NT2/D1 (cell line): ENCODE measurements around the gene MAT1A.

ENCODE experiments used
- SUZ12 ChIP-seq: IDR thresholded peaks from 2 replicates; pipeline ENCODE4 v1.6.1; 2011; ENCODE audit not compliant: insufficient read length, insufficient read depth; ENCODE audit errors: extremely low read depth
- YY1 ChIP-seq: IDR thresholded peaks from 2 replicates; pipeline ENCODE4 v1.6.1; 2011; ENCODE audit not compliant: insufficient read length, insufficient read depth
- ZNF274 ChIP-seq: IDR thresholded peaks from 2 replicates; pipeline ENCODE4 v1.6.1; 2011; ENCODE audit warnings: mild to moderate bottlenecking, low read depth, low read length

DNA sequence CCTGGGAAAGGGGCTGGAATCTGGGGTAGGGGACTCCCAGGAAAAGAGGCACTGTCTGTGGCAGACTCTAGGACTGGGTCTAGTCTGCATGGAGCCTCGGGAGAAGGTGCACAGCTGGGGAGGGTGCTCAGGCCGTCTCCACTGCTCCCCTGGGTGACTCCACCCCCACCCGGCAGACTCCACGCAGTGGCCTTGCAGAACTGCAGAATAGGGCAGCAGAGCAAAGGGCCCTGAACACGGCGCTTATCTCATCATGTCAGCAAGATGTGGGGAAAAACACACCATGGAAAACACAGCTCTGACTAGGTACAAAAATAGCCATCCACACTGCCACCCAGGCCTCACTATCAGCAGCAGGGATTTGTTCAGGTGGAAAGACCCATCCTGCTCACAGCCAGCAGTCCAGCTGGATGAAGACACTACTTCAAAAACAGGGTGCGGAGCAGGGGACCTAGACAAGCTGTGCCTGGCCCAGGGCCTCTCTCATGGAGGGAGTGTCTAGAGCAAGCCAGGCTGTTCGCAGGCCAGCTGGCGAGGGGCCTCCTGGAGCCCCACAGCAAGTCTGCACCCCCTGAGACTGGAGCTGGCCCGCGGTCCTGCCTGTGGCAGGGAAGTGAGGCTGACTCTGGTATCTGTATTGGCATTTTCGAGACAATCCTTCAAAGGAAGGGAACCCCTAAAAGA, 11.7 kb downstream of the MAT1A start:
- no peak for TF ChIP-seq YY1
- no peak for TF ChIP-seq ZNF274
- TF ChIP-seq SUZ12, result no peak
